NK-92 (cell line): Measurements from ENCODE around the gene C19orf53.
A peak's percentile ranks its signal among the peaks of the same experiment; 100 is the strongest.
"Not testable (repeated sequence)": the region's sequence is repeated elsewhere in the genome, so short reads cannot be mapped to it uniquely, and the experiment has no call there.

Experiments used
- DNase-seq: peaks from one replicate; lab custom pipeline; 2025; ENCODE audit not compliant: unreplicated experiment; lab: John Stamatoyannopoulos, UW

C19orf53 gene

GRCh38 chr19:13763265-13763664 is 11.0 kb upstream of the C19orf53 start:
- no peak for DNase-seq

- no peak for DNase-seq
These were observed 10.0 kb upstream of the C19orf53 start, which contains the start of gene MRI1 for GRCh38 chr19:13764101-13764807. TSS of gene MRI1 (plus strand) at chr19:13764522. CDS start at chr19:13764589, 67 bp downstream.

GRCh38 chr19:13764821-13765394 is 9.3 kb upstream of the C19orf53 start:
- no peak for DNase-seq

GRCh38 chr19:13765395-13766094 is 8.7 kb upstream of the C19orf53 start:
- no peak for DNase-seq

GRCh38 chr19:13766095-13766481 is 8.2 kb upstream of the C19orf53 start:
- DNase-seq = no peak

- DNase-seq = no peak
These were observed 5.7 kb upstream of the C19orf53 start for GRCh38 chr19:13768510-13768909.

GRCh38 chr19:13770013-13770635 is 4.1 kb upstream of the C19orf53 start:
- DNase-seq = no peak

- DNase-seq = no peak
These were observed 4.1 kb downstream of the C19orf53 start for GRCh38 chr19:13778398-13778797.

GRCh38 chr19:13778847-13779246 is 4.6 kb downstream of the C19orf53 start:
- DNase-seq = no peak

GRCh38 chr19:13779794-13780193 is 5.5 kb downstream of the C19orf53 start:
- not testable (repeated sequence) for DNase-seq

GRCh38 chr19:13781547-13781946 is 7.3 kb downstream of the C19orf53 start:
- no peak for DNase-seq

- no peak for DNase-seq
These were observed 8.3 kb downstream of the C19orf53 start for GRCh38 chr19:13782537-13782936.

- no peak for DNase-seq
These were observed 9.6 kb downstream of the C19orf53 start for GRCh38 chr19:13783565-13784500.

- no peak for DNase-seq
These were observed 10.6 kb downstream of the C19orf53 start for GRCh38 chr19:13784731-13785452.

GRCh38 chr19:13788991-13789390 is 14.7 kb downstream of the C19orf53 start:
- no peak for DNase-seq

- DNase-seq = no peak
These were observed 16.1 kb downstream of the C19orf53 start for GRCh38 chr19:13790354-13790753.

GRCh38 chr19:13793317-13793716 is 19.1 kb downstream of the C19orf53 start:
- not testable (repeated sequence) for DNase-seq

GRCh38 chr19:13794398-13794756 is 20.1 kb downstream of the C19orf53 start:
- no peak for DNase-seq

- DNase-seq = peak; percentile 64
These were observed 20.7 kb downstream of the C19orf53 start, which contains the start of gene ZSWIM4 for GRCh38 chr19:13794757-13795589. TSS of gene ZSWIM4 (plus strand) at chr19:13795443. CDS start at chr19:13795649, 206 bp downstream.
